PC-3 (cell line): ENCODE data around the gene DCDC1. TPM values are rescaled to one million over a fixed set of nuclear protein-coding genes. Genes with fewer than 3 reads are reported as not detected.

ENCODE experiments used
- ATAC-seq: fragments of 200-7000 bp; cut with Tn5 transposase; 2 replicates; pipeline ENCODE4 v1.9.1; 2020; ENCODE audit warnings: mild to moderate bottlenecking, moderate library complexity
- BruUV-seq: library from RNA; stranded (reverse); fragments of 400-500 nt; replicated peaks from 2 replicates; lab custom pipeline; 2021; lab: Mats Ljungman, UMichigan
- CTCF ChIA-PET: fragments of 300-600 bp; sonication (Branson Sonifier 250); formaldehyde crosslinking; loops from one replicate; lab custom pipeline; 2022; ENCODE audit warnings: antibody characterized with exemption; lab: Charles Lee
- POLR2A ChIA-PET: fragments of 300-600 bp; sonication (Branson Sonifier 250); formaldehyde crosslinking; loops from one replicate; lab custom pipeline; 2022; ENCODE audit warnings: antibody characterized with exemption; ENCODE audit not compliant: unreplicated experiment; lab: Charles Lee
- DNase-seq: peaks from one replicate; pipeline ENCODE4 v3.0.0-alpha.2; 2015
- H2AFZ ChIP-seq: fragments of 300-600 bp; sonication (generic); 2 replicates; pipeline ENCODE4 v1.6.0; 2016; ENCODE audit warnings: antibody characterized with exemption, low read length
- H3F3A ChIP-seq: fragments of 300-600 bp; sonication (generic); one replicate; pipeline ENCODE4 v1.6.0; 2017; ENCODE audit warnings: antibody characterized with exemption, low read length, control low read depth, mild to moderate bottlenecking; ENCODE audit not compliant: unreplicated experiment
- H3K27ac ChIP-seq: fragments of 300-600 bp; sonication (generic); 2 replicates; pipeline ENCODE4 v1.5.1; 2016; ENCODE audit warnings: mild to moderate bottlenecking, low read length
- H3K27me3 ChIP-seq: fragments of 300-600 bp; sonication (generic); 2 replicates; pipeline ENCODE4 v1.6.1; 2016; ENCODE audit warnings: low read length, mixed read lengths
- H3K36me3 ChIP-seq: fragments of 300-600 bp; sonication (generic); 2 replicates; pipeline ENCODE4 v1.6.1; 2016; ENCODE audit warnings: low read depth, mixed run types, low read length, mixed read lengths
- H3K4me1 ChIP-seq: fragments of 300-600 bp; sonication (generic); 2 replicates; pipeline ENCODE4 v1.5.1; 2016; ENCODE audit warnings: low read length; ENCODE audit not compliant: insufficient read depth
- H3K4me2 ChIP-seq: fragments of 300-600 bp; sonication (generic); 2 replicates; pipeline ENCODE4 v1.6.0; 2016; ENCODE audit warnings: low read length
- H3K4me3 ChIP-seq: fragments of 300-600 bp; sonication (generic); 2 replicates; pipeline ENCODE4 v1.5.1; 2016; ENCODE audit warnings: mild to moderate bottlenecking, low read length, mixed read lengths
- H3K79me2 ChIP-seq: fragments of 300-600 bp; sonication (generic); 2 replicates; pipeline ENCODE4 v1.6.1; 2017; ENCODE audit warnings: low read length, mixed read lengths
- H3K9ac ChIP-seq: fragments of 300-600 bp; sonication (generic); 2 replicates; pipeline ENCODE4 v1.6.0; 2016; ENCODE audit warnings: mild to moderate bottlenecking, low read length
- H3K9me2 ChIP-seq: fragments of 300-600 bp; sonication (generic); replicated peaks from 2 replicates; pipeline ENCODE4 v1.6.1; 2016; ENCODE audit warnings: mixed run types, low read length, mixed read lengths
- H3K9me3 ChIP-seq: fragments of 300-600 bp; sonication (generic); 2 replicates; pipeline ENCODE4 v1.6.1; 2016; ENCODE audit warnings: low read length, mixed read lengths
- H4K20me1 ChIP-seq: fragments of 300-600 bp; sonication (generic); 2 replicates; pipeline ENCODE4 v1.6.1; 2016; ENCODE audit warnings: low read length, mixed read lengths
- EZH2 ChIP-seq: fragments of 300-600 bp; sonication (generic); IDR thresholded peaks from one replicate; pipeline ENCODE4 v1.6.1; 2017; ENCODE audit warnings: antibody characterized with exemption, mild to moderate bottlenecking, low read length; ENCODE audit not compliant: unreplicated experiment
- EZH2phosphoT487 ChIP-seq: fragments of 300-600 bp; sonication (generic); IDR thresholded peaks from 2 replicates; pipeline ENCODE4 v1.6.1; 2018; ENCODE audit warnings: mild to moderate bottlenecking, antibody characterized with exemption, low read length, borderline replicate concordance
- intact Hi-C: fragments of 100-400 bp; cut with micrococcal nuclease; formaldehyde crosslinking; loops from 2 replicates; pipeline ENCODE4 v1.9.0; 2023
- total RNA-seq: library from RNA; depleted of rRNA; stranded (reverse); fragments of >200 nt; gene quantifications from 2 replicates; pipeline ENCODE4 v1.2.3, GENCODE V29; 2014
- TF ChIP-seq, protein P1 (sequence below): fragments of 300-600 bp; sonication (generic); conservative IDR thresholded peaks from 2 replicates; pipeline ENCODE4 v1.5.1; 2017; ENCODE audit warnings: antibody characterized with exemption, low read depth, mild to moderate bottlenecking, low read length

Gene DCDC1
- total RNA-seq, 1 experiment from 2014 or later, result not detected

GRCh38 chr11:30860146-30860545 lies 509.4 kb downstream of the DCDC1 start:
- intact Hi-C loops, result no loop called here
- CTCF ChIA-PET, result no interaction called here

GRCh38 chr11:30859669-30860068 lies 509.9 kb downstream of the DCDC1 start:
- no TSS peak for BruUV-seq

More at GRCh38 chr11:30860146-30860545, 509.4 kb downstream of the DCDC1 start:
- no peaks in the 10 kb centered on the region for H3K4me1 ChIP-seq
- no peak overlapping the region for H3K4me3 ChIP-seq
- DNase-seq (no peak), ATAC-seq (no peak)
- no peak overlapping the region for H3K9ac ChIP-seq
- H3K4me2 ChIP-seq, result no peak overlapping the region
- no peaks in the 10 kb centered on the region for H3K9me2 ChIP-seq
- H3K9me3 ChIP-seq, result no peaks in the 10 kb centered on the region
- POLR2A ChIA-PET, result no interaction called here
- no peaks in the 10 kb centered on the region for H3K27me3 ChIP-seq
- H3K27ac ChIP-seq, result no peak overlapping the region
- no peaks in the 10 kb centered on the region for H3K36me3 ChIP-seq
- H3K79me2 ChIP-seq, result no peaks in the 10 kb centered on the region
- no peaks in the 10 kb centered on the region for H3F3A ChIP-seq
- no TSS peak for BruUV-seq
- no peaks in the 10 kb centered on the region for H4K20me1 ChIP-seq
- no peak overlapping the region for H2AFZ ChIP-seq
- TF ChIP-seq EZH2phosphoT487 (no peak), EZH2 (no peak)
- TF ChIP-seq, protein P1, sequence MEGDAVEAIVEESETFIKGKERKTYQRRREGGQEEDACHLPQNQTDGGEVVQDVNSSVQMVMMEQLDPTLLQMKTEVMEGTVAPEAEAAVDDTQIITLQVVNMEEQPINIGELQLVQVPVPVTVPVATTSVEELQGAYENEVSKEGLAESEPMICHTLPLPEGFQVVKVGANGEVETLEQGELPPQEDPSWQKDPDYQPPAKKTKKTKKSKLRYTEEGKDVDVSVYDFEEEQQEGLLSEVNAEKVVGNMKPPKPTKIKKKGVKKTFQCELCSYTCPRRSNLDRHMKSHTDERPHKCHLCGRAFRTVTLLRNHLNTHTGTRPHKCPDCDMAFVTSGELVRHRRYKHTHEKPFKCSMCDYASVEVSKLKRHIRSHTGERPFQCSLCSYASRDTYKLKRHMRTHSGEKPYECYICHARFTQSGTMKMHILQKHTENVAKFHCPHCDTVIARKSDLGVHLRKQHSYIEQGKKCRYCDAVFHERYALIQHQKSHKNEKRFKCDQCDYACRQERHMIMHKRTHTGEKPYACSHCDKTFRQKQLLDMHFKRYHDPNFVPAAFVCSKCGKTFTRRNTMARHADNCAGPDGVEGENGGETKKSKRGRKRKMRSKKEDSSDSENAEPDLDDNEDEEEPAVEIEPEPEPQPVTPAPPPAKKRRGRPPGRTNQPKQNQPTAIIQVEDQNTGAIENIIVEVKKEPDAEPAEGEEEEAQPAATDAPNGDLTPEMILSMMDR, result no peak

GRCh38 chr11:30855383-30856006 lies 514.0 kb downstream of the DCDC1 start:
- Histone ChIP-seq H3K27me3 (no peaks in the 10 kb centered on the region), H3F3A (no peaks in the 10 kb centered on the region), H3K36me3 (no peaks in the 10 kb centered on the region), H3K9ac (no peak overlapping the region), H2AFZ (no peak overlapping the region), H3K27ac (no peak overlapping the region), H3K9me2 (no peaks in the 10 kb centered on the region), H4K20me1 (no peaks in the 10 kb centered on the region), H3K4me3 (no peak overlapping the region), H3K79me2 (no peaks in the 10 kb centered on the region), H3K4me1 (no peaks in the 10 kb centered on the region), H3K4me2 (no peak overlapping the region), H3K9me3 (no peaks in the 10 kb centered on the region)
- intact Hi-C loops, result loop anchor here (1.0 kb wide), 1 partner anchor 509 kb away; no protein-coding TSS in a partner anchor
- DNase-seq (peak; percentile 25), ATAC-seq (no peak)
- ChIA-PET POLR2A (no interaction called here), CTCF (no interaction called here)
- TF ChIP-seq, protein P1, result peak; percentile 53
- TF ChIP-seq EZH2phosphoT487 (no peak), EZH2 (no peak)
- BruUV-seq, result no TSS peak

More at GRCh38 chr11:30859669-30860068, 509.9 kb downstream of the DCDC1 start:
- Histone ChIP-seq H3F3A (no peaks in the 10 kb centered on the region), H3K9me2 (no peaks in the 10 kb centered on the region), H3K4me1 (no peaks in the 10 kb centered on the region), H3K79me2 (no peaks in the 10 kb centered on the region), H3K27me3 (no peaks in the 10 kb centered on the region), H3K36me3 (no peaks in the 10 kb centered on the region), H3K27ac (no peak overlapping the region), H3K4me3 (no peak overlapping the region), H4K20me1 (no peaks in the 10 kb centered on the region), H3K4me2 (no peak overlapping the region), H3K9ac (no peak overlapping the region), H3K9me3 (no peaks in the 10 kb centered on the region), H2AFZ (no peak overlapping the region)
- DNase-seq (no peak), ATAC-seq (no peak)
- ChIA-PET POLR2A (no interaction called here), CTCF (no interaction called here)
- intact Hi-C loops, result no loop called here
- TF ChIP-seq EZH2, result no peak
- TF ChIP-seq EZH2phosphoT487, result no peak
- TF ChIP-seq, protein P1, result no peak
